Rectal smooth muscle tissue (tissue), 1 donor: ENCODE measurements around the gene AMH.

Experiments
- H3K27ac ChIP-seq: one replicate; pipeline ENCODE4 v1.7.0; 2013; ENCODE audit warnings: low read depth, low read length, inconsistent platforms
- H3K27me3 ChIP-seq: one replicate; pipeline ENCODE4 v1.7.0; 2013; ENCODE audit warnings: low read length; ENCODE audit not compliant: control insufficient read depth, insufficient read depth
- H3K36me3 ChIP-seq: one replicate; pipeline ENCODE4 v1.7.0; 2013; ENCODE audit warnings: low read length; ENCODE audit not compliant: control insufficient read depth, insufficient read depth
- H3K4me1 ChIP-seq: one replicate; pipeline ENCODE4 v1.7.0; 2013; ENCODE audit warnings: low read length; ENCODE audit not compliant: control insufficient read depth, insufficient read depth
- H3K4me3 ChIP-seq: one replicate; pipeline ENCODE4 v1.7.0; 2013; ENCODE audit warnings: low read length
- H3K9ac ChIP-seq: one replicate; pipeline ENCODE4 v1.7.0; 2013; ENCODE audit warnings: low read length

The AMH gene

GRCh38 chr19:2250766-2251105 is 1.6 kb downstream of the AMH start:
- Histone ChIP-seq H3K4me3 (no peak overlapping the region), H3K4me1 (no peaks in the 10 kb centered on the region)

GRCh38 chr19:2251106-2252054 is 2.3 kb downstream of the AMH start:
- Histone ChIP-seq H3K4me1 (no peaks in the 10 kb centered on the region), H3K9ac (no peak overlapping the region), H3K27me3 (peaks cover 46% of the 10 kb centered on the region), H3K4me3 (peak overlapping the region; percentile 4), H3K36me3 (peaks cover 17% of the 10 kb centered on the region), H3K27ac (no peak overlapping the region)

More at GRCh38 chr19:2250766-2251105, 1.6 kb downstream of the AMH start:
- Histone ChIP-seq H3K36me3 (peaks cover 23% of the 10 kb centered on the region), H3K27me3 (peaks cover 46% of the 10 kb centered on the region), H3K9ac (no peak overlapping the region), H3K27ac (no peak overlapping the region)

GRCh38 chr19:2252055-2252796 is 3.1 kb downstream of the AMH start:
- Histone ChIP-seq H3K4me3 (peak overlapping the region; percentile 4), H3K4me1 (no peaks in the 10 kb centered on the region), H3K9ac (no peak overlapping the region), H3K36me3 (peaks cover 10% of the 10 kb centered on the region), H3K27me3 (peaks cover 46% of the 10 kb centered on the region), H3K27ac (no peak overlapping the region)

GRCh38 chr19:2252797-2253105 is 3.6 kb downstream of the AMH start:
- Histone ChIP-seq H3K36me3 (peaks cover 6% of the 10 kb centered on the region), H3K27me3 (peaks cover 46% of the 10 kb centered on the region), H3K4me1 (no peaks in the 10 kb centered on the region), H3K4me3 (peak overlapping the region; percentile 21), H3K9ac (no peak overlapping the region), H3K27ac (no peak overlapping the region)

GRCh38 chr19:2253106-2254063 is 4.3 kb downstream of the AMH start:
- Histone ChIP-seq H3K36me3 (peaks cover 6% of the 10 kb centered on the region), H3K4me1 (no peaks in the 10 kb centered on the region), H3K4me3 (peak overlapping the region; percentile 21), H3K27ac (no peak overlapping the region), H3K27me3 (peaks cover 46% of the 10 kb centered on the region), H3K9ac (no peak overlapping the region)

GRCh38 chr19:2254064-2254872 is 5.1 kb downstream of the AMH start:
- Histone ChIP-seq H3K9ac (no peak overlapping the region), H3K4me1 (no peaks in the 10 kb centered on the region), H3K27me3 (peaks cover 44% of the 10 kb centered on the region), H3K27ac (no peak overlapping the region), H3K36me3 (no peaks in the 10 kb centered on the region), H3K4me3 (no peak overlapping the region)

GRCh38 chr19:2255112-2255845 is 6.2 kb downstream of the AMH start:
- Histone ChIP-seq H3K27ac (no peak overlapping the region), H3K27me3 (peaks cover 35% of the 10 kb centered on the region), H3K9ac (no peak overlapping the region), H3K4me3 (no peak overlapping the region), H3K4me1 (no peaks in the 10 kb centered on the region), H3K36me3 (no peaks in the 10 kb centered on the region)

- Histone ChIP-seq H3K27me3 (peaks cover 28% of the 10 kb centered on the region), H3K27ac (no peak within 1 kb of the TSS), H3K9ac (no peak within 1 kb of the TSS), H3K4me1 (no peaks in the 10 kb centered on the region), H3K4me3 (no peak within 1 kb of the TSS), H3K36me3 (no peaks in the 10 kb centered on the region)
Measured at GRCh38 chr19:2255982-2256685, 7.0 kb downstream of the AMH start, which contains the start of gene JSRP1. JSRP1 (minus strand) TSS chr19:2256417; CDS start chr19:2255314, 1,103 bp downstream.

- H3K4me3 ChIP-seq = no peak overlapping the region
- peaks cover 3% of the 10 kb centered on the region for H3K27me3 ChIP-seq
- no peak overlapping the region for H3K9ac ChIP-seq
Measured at GRCh38 chr19:2259336-2259735, 10.2 kb downstream of the AMH start.

GRCh38 chr19:2260341-2260805 is 11.2 kb downstream of the AMH start:
- no peak overlapping the region for H3K9ac ChIP-seq

More at GRCh38 chr19:2259336-2259735, 10.2 kb downstream of the AMH start:
- H3K4me1 ChIP-seq = no peaks in the 10 kb centered on the region
- no peaks in the 10 kb centered on the region for H3K36me3 ChIP-seq
- H3K27ac ChIP-seq = no peak overlapping the region

More at GRCh38 chr19:2260341-2260805, 11.2 kb downstream of the AMH start:
- Histone ChIP-seq H3K4me1 (no peaks in the 10 kb centered on the region), H3K36me3 (no peaks in the 10 kb centered on the region), H3K4me3 (no peak overlapping the region), H3K27ac (no peak overlapping the region), H3K27me3 (peaks cover 2% of the 10 kb centered on the region)
